OCI-LY7 (cell line): Measurements from ENCODE around the gene ZNF536. TPM values are rescaled to one million over a fixed set of nuclear protein-coding genes. Genes with fewer than 3 reads are reported as not detected.
A peak's percentile ranks its signal among the peaks of the same experiment; 100 is the strongest.

Experiments used
- BruUV-seq: library from RNA; stranded (reverse); fragments of 400-500 nt; replicated peaks from 2 replicates; lab custom pipeline; 2021; lab: Mats Ljungman, UMichigan
- CTCF ChIA-PET: fragments of 300-600 bp; sonication (Branson Sonifier 250); formaldehyde crosslinking; loops from one replicate; lab custom pipeline; 2022; ENCODE audit warnings: antibody characterized with exemption; ENCODE audit not compliant: unreplicated experiment; lab: Charles Lee
- POLR2A ChIA-PET: fragments of 300-600 bp; sonication (Branson Sonifier 250); formaldehyde crosslinking; loops from one replicate; lab custom pipeline; 2022; ENCODE audit warnings: antibody characterized with exemption; lab: Charles Lee
- DNase-seq: peaks from one replicate; pipeline ENCODE4 v3.0.0-alpha.2; 2015; ENCODE audit warnings: low spot score
- H2AFZ ChIP-seq: fragments of 200-600 bp; sonication (generic), shearing (Covaris generic); 2 replicates; pipeline ENCODE4 v1.6.1; 2014; ENCODE audit warnings: mild to moderate bottlenecking, antibody characterized with exemption, low read length, moderate library complexity
- H3K27ac ChIP-seq: fragments of 200-600 bp; sonication (generic); 2 replicates; pipeline ENCODE4 v1.5.1; 2014; ENCODE audit warnings: mixed run types, low read depth, mild to moderate bottlenecking, moderate library complexity, low read length, inconsistent platforms; ENCODE audit not compliant: poor library complexity, severe bottlenecking
- H3K36me3 ChIP-seq: fragments of 200-600 bp; sonication (generic); 2 replicates; pipeline ENCODE4 v1.6.1; 2014; ENCODE audit warnings: mild to moderate bottlenecking, antibody characterized with exemption, low read length, moderate library complexity, mixed read lengths; ENCODE audit not compliant: insufficient read depth
- H3K4me1 ChIP-seq: fragments of 200-600 bp; sonication (generic); 2 replicates; pipeline ENCODE4 v1.5.1; 2014; ENCODE audit warnings: mild to moderate bottlenecking, low read length; ENCODE audit not compliant: insufficient read depth, poor library complexity, severe bottlenecking
- H3K4me2 ChIP-seq: fragments of 200-600 bp; sonication (generic); 2 replicates; pipeline ENCODE4 v1.6.1; 2014; ENCODE audit warnings: mild to moderate bottlenecking, low read length
- H3K4me3 ChIP-seq: fragments of 200-600 bp; sonication (generic); 2 replicates; pipeline ENCODE4 v1.5.1; 2014; ENCODE audit warnings: mild to moderate bottlenecking, low read depth, low read length; ENCODE audit not compliant: poor library complexity, severe bottlenecking
- H3K79me2 ChIP-seq: fragments of 200-600 bp; sonication (generic); 2 replicates; pipeline ENCODE4 v1.6.1; 2016; ENCODE audit warnings: low read depth, mild to moderate bottlenecking, low read length, moderate library complexity, mixed read lengths; ENCODE audit not compliant: insufficient read depth
- H3K9me2 ChIP-seq: fragments of 200-600 bp; sonication (generic); 2 replicates; pipeline ENCODE4 v1.6.1; 2016; ENCODE audit warnings: mild to moderate bottlenecking, low read length, mixed read lengths; ENCODE audit not compliant: insufficient read depth
- H3K9me3 ChIP-seq: fragments of 200-600 bp; sonication (generic); 2 replicates; pipeline ENCODE4 v1.6.1; 2014; ENCODE audit warnings: mild to moderate bottlenecking, mixed run types, low read length, mixed read lengths
- H4K20me1 ChIP-seq: fragments of 200-600 bp; sonication (generic); 2 replicates; pipeline ENCODE4 v1.6.1; 2014; ENCODE audit warnings: mild to moderate bottlenecking, antibody characterized with exemption, low read length, moderate library complexity, mixed read lengths; ENCODE audit not compliant: insufficient read depth
- EZH2phosphoT487 ChIP-seq: fragments of 200-600 bp; sonication (generic); IDR thresholded peaks from 2 replicates; pipeline ENCODE4 v1.6.1; 2018; ENCODE audit warnings: low read depth, borderline replicate concordance, mild to moderate bottlenecking, mixed run types, antibody characterized with exemption, low read length, moderate library complexity, mixed read lengths
- intact Hi-C: fragments of 100-400 bp; cut with micrococcal nuclease; formaldehyde crosslinking; loops from one replicate; pipeline ENCODE4 v1.10.0; 2022; ENCODE audit not compliant: unreplicated experiment
- total RNA-seq, 2 experiments: library from RNA; depleted of rRNA in 1 of 2; stranded (reverse); fragments of >200 nt in 1 of 2; shearing (Covaris generic) in 1 of 2; gene quantifications; 2 replicates each; pipeline ENCODE4 v1.2.3, GENCODE V29; 2014 to 2022
- TF ChIP-seq, protein P1 (sequence below): fragments of 200-600 bp; sonication (generic); conservative IDR thresholded peaks from 2 replicates; pipeline ENCODE4 v1.5.1; 2014; ENCODE audit warnings: mild to moderate bottlenecking, antibody characterized with exemption, low read length, moderate library complexity, mixed read lengths

Gene ZNF536
- total RNA-seq, 2 experiments from 2014 or later, result 0.06 to 0.30 TPM

DNA sequence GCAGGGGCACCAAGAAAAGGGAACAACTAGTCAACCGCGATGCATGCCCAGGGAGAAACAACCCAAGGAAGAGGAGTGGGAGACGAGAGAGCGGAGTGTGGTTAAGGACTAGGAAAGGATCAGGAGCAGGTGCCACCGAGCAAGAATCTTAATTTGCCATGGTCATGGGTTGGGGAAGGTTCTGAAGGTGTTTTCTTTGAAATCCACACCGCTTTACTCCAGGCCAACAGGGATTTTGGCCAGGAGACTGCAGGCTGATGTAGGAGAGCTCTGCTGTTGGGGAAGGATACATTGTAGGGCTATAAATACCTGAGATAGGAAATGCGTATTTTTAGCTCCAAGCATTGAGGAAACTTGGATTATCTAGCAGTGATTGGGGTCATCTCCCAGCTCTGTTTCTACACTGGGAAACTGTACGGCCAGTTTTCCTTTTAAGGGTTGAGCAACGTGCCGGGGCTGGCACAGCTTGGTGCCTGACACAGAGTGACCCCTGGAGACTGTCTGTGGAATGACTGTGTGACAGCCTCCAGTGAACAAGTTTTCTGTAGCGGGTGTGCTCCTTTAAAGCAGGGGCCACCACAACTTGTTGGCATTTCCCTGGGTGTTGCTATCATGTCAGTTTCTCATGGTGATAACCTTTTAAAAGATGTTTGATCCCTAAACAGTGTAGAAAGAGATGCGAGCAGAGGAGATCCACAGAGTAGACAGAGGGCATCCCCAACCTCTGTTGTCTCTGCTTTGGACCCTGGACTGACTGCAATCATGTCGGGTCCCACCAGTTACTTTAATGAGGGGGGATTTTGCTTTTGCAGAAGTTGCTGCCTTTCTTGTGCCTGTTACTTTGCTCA lies 34.3 kb downstream of the ZNF536 start:
- Histone ChIP-seq H3K36me3 (no peaks in the 10 kb centered on the region), H3K27ac (no peak overlapping the region), H3K4me1 (no peaks in the 10 kb centered on the region), H3K9me3 (no peaks in the 10 kb centered on the region), H3K9me2 (no peaks in the 10 kb centered on the region), H4K20me1 (no peaks in the 10 kb centered on the region), H3K4me3 (no peak overlapping the region), H2AFZ (no peak overlapping the region), H3K4me2 (no peak overlapping the region), H3K79me2 (no peaks in the 10 kb centered on the region)
- no TSS peak for BruUV-seq
- ChIA-PET POLR2A (interaction anchor here (0.7 kb wide), 1 partner anchor 14 kb away, joined by 3 read pairs; no protein-coding TSS in a partner anchor), CTCF (no interaction called here)
- TF ChIP-seq, protein P1, sequence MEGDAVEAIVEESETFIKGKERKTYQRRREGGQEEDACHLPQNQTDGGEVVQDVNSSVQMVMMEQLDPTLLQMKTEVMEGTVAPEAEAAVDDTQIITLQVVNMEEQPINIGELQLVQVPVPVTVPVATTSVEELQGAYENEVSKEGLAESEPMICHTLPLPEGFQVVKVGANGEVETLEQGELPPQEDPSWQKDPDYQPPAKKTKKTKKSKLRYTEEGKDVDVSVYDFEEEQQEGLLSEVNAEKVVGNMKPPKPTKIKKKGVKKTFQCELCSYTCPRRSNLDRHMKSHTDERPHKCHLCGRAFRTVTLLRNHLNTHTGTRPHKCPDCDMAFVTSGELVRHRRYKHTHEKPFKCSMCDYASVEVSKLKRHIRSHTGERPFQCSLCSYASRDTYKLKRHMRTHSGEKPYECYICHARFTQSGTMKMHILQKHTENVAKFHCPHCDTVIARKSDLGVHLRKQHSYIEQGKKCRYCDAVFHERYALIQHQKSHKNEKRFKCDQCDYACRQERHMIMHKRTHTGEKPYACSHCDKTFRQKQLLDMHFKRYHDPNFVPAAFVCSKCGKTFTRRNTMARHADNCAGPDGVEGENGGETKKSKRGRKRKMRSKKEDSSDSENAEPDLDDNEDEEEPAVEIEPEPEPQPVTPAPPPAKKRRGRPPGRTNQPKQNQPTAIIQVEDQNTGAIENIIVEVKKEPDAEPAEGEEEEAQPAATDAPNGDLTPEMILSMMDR, result peak; percentile 51
- no peak for TF ChIP-seq EZH2phosphoT487
- intact Hi-C loops, result no loop called here
- DNase-seq, result no peak

DNA sequence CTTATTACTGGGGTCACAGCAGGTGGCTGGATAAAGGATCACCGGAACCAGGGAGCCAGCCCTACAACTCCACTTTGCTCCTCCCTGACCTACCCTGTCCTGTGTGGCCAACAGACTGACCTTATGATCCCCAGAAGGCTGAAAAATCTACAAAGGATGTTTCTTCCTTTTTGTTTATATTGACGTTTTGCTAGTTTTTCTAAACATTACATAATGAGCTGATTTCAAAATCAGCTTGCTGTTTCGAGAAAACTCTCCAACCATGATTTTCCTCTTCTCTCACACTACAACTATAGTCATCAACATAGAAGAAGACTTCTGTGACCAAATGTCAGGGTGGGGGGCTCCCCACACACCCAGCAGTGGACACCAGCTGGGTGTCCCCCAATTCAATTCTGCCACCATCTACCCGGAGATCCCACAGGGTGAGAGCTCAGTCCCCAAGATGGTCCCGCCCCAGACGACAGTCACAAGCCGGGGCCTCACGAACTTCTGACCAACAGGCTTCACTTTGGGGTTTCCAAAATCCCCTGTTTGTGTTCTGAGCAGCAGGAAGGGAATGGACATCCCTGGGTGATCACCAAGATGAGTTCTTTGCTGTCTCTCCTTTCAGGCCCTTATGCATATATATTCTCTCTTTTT lies 35.0 kb downstream of the ZNF536 start:
- ChIA-PET POLR2A (no interaction called here), CTCF (no interaction called here)
- Histone ChIP-seq H3K9me2 (no peaks in the 10 kb centered on the region), H3K9me3 (no peaks in the 10 kb centered on the region), H3K27ac (no peak overlapping the region), H2AFZ (no peak overlapping the region), H4K20me1 (no peaks in the 10 kb centered on the region), H3K4me2 (no peak overlapping the region), H3K4me1 (no peaks in the 10 kb centered on the region), H3K4me3 (no peak overlapping the region), H3K79me2 (no peaks in the 10 kb centered on the region), H3K36me3 (no peaks in the 10 kb centered on the region)
- no peak for TF ChIP-seq EZH2phosphoT487
- TF ChIP-seq, protein P1, result no peak
- DNase-seq, result no peak
- intact Hi-C loops, result no loop called here
- no TSS peak for BruUV-seq
